C4-2B (cell line): ENCODE results near the gene KAT5.
A peak's percentile ranks its signal among the peaks of the same experiment; 100 is the strongest.
"Not testable (repeated sequence)": the region's sequence is repeated elsewhere in the genome, so short reads cannot be mapped to it uniquely, and the experiment has no call there.

ENCODE experiments used
- H3K27ac ChIP-seq: fragments of 450-650 bp; 2 replicates; pipeline ENCODE4 v1.5.1; 2017
- ZFX ChIP-seq: fragments of 450-650 bp; IDR thresholded peaks from 2 replicates; pipeline ENCODE4 v1.6.1; 2017
- TF ChIP-seq, protein P1 (sequence below): fragments of 450-650 bp; conservative IDR thresholded peaks from 2 replicates; pipeline ENCODE4 v1.5.1; 2017; ENCODE audit warnings: mild to moderate bottlenecking

Gene KAT5

GRCh38 chr11:65718964-65719492, 7.0 kb downstream of the KAT5 start:
- TF ChIP-seq, protein P1, sequence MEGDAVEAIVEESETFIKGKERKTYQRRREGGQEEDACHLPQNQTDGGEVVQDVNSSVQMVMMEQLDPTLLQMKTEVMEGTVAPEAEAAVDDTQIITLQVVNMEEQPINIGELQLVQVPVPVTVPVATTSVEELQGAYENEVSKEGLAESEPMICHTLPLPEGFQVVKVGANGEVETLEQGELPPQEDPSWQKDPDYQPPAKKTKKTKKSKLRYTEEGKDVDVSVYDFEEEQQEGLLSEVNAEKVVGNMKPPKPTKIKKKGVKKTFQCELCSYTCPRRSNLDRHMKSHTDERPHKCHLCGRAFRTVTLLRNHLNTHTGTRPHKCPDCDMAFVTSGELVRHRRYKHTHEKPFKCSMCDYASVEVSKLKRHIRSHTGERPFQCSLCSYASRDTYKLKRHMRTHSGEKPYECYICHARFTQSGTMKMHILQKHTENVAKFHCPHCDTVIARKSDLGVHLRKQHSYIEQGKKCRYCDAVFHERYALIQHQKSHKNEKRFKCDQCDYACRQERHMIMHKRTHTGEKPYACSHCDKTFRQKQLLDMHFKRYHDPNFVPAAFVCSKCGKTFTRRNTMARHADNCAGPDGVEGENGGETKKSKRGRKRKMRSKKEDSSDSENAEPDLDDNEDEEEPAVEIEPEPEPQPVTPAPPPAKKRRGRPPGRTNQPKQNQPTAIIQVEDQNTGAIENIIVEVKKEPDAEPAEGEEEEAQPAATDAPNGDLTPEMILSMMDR: no peak
- TF ChIP-seq ZFX: no peak
- H3K27ac ChIP-seq: peak overlapping the region; percentile 82

GRCh38 chr11:65719871-65720210, 7.8 kb downstream of the KAT5 start:
- peak overlapping the region; percentile 82 for H3K27ac ChIP-seq
- TF ChIP-seq, protein P1: no peak
- TF ChIP-seq ZFX: no peak

DNA sequence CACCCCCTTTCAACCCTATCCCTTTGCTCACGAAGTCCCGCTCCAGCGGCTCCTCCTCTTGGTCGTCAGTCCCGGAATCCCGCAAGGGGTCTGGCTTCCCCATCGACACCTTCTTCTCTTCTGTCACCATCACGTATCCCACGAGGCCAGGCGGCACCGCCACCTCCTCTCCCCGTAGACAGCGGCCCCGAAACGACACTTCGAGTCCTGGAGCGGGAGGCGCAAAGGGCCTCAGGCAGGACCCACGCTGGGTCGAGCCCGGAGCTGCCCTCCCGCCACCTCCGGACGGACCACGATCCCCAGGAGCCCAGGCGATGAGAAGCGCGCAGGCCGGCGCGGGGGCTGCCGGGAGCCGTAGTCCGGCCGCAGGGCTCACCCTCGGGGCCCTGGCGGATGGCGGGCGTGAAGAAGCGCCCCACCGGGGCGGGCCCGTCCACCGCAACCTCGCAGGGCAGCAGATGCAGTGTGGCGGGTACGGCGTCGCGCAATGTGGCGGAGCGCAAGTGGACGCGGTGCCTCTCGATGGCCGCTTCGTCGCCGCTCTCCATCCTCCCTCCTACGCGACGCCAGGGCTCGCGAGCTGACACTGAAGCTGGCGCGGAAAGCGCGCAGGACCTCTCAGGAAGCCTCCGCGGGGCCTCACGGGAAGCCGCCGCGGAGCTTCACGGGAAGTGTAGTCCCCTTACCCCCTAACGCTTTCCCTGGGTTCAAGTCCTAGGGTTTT, 8.3 kb downstream of the KAT5 start, which contains the start of gene RNASEH2C:
Gene RNASEH2C (minus strand): TSS at position 588 of the 724 bp plus-strand sequence. CDS start 40 bp downstream, at position 548.
- H3K27ac ChIP-seq: peak within 1 kb of the TSS; percentile 82
- peak; percentile 92 for TF ChIP-seq ZFX
- TF ChIP-seq, protein P1: no peak

- H3K27ac ChIP-seq: no peak overlapping the region
- TF ChIP-seq, protein P1: no peak
- no peak for TF ChIP-seq ZFX
Measured at GRCh38 chr11:65722261-65722660, 10.2 kb downstream of the KAT5 start.

DNA sequence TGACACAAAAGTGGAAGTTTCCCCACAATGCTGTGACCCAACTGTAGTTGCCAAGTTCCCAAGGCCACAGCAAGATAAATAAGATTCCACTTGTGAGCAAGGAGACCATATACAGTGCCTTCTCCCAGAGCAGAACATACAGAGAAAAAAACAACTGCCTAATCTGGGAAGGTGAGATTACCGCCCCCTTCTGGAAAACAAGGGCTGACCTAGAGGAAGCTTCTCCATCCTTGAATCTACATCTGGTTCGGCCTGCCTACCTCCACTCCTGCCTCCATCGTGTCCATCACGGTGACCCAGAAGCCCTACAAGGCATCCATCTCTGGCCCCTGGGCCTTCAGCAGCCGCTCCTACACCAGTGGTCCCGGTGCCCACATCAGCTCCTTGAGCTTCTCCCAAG, 14.6 kb downstream of the KAT5 start:
- TF ChIP-seq, protein P1: peak; percentile 31; the same call in 1 of the 2 replicates
- no peak for TF ChIP-seq ZFX
- H3K27ac ChIP-seq: no peak overlapping the region

DNA sequence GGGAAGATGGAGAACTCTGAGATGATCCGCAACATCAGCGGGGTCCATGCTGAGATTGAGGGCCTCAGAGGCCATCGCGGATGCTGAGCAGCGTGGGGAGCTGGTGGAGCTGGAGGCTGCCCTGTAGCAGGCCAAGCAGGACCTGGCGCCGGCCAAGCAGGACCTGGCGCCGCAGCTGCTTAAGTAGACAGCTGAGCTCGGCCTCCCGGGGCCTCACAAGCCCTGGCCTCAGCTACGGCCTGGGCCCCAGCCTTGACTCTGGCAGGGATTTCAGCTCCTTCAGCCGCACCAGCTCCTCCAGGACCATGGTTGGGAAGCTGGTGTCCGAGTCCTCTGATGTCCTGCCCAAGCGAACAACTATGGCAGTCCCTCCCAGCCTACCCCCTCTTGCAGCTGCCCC, 15.8 kb downstream of the KAT5 start:
- TF ChIP-seq, protein P1: no peak
- no peak for TF ChIP-seq ZFX
- no peak overlapping the region for H3K27ac ChIP-seq

GRCh38 chr11:65730461-65730860, 18.4 kb downstream of the KAT5 start:
- H3K27ac ChIP-seq: no peak overlapping the region
- TF ChIP-seq, protein P1: no peak
- TF ChIP-seq ZFX: no peak

- not testable (repeated sequence) for H3K27ac ChIP-seq
Measured at GRCh38 chr11:65735111-65735510, 23.1 kb downstream of the KAT5 start.
